HepG2 (cell line): Measurements from ENCODE around the gene RAD17. TPM values are rescaled to one million over a fixed set of nuclear protein-coding genes. Genes with fewer than 3 reads are reported as not detected.

Source experiments
- CREB1 ChIP-seq, 2 experiments: fragments of 450-650 bp in 1 of 2; IDR thresholded peaks; 2 replicates each; pipeline ENCODE4 v1.6.1; 2016 to 2017; ENCODE audit warnings: control low read depth in 1 of 2, mild to moderate bottlenecking in 1 of 2, missing compliant biosample characterization in 1 of 2, missing genetic modification characterization in 1 of 2
- FOXJ3 ChIP-seq: sonication (generic); formaldehyde crosslinking; IDR thresholded peaks from 2 replicates; pipeline ENCODE4 v1.4.0; 2020; ENCODE audit warnings: missing genetic modification reagents, mild to moderate bottlenecking, borderline replicate concordance
- MAF1 ChIP-seq: sonication (generic); formaldehyde crosslinking; IDR thresholded peaks from 2 replicates; pipeline ENCODE4 v1.5.0; 2020; ENCODE audit warnings: missing genetic modification reagents, borderline replicate concordance
- NBN ChIP-seq: fragments of 450-650 bp; conservative IDR thresholded peaks from 2 replicates; pipeline ENCODE4 v1.6.1; 2017
- POLR2A ChIP-seq, 2 experiments: IDR thresholded peaks; 2 replicates each; pipeline ENCODE4 v1.6.1; 2011; ENCODE audit warnings: low read depth in 2 of 2, low read length in 2 of 2, mild to moderate bottlenecking in 1 of 2, moderate library complexity in 1 of 2; ENCODE audit not compliant: insufficient read depth in 1 of 2
- RBAK ChIP-seq: sonication (generic); formaldehyde crosslinking; IDR thresholded peaks from 2 replicates; pipeline ENCODE4 v1.5.1; 2020; ENCODE audit warnings: mild to moderate bottlenecking, missing genetic modification reagents
- RXRB ChIP-seq: IDR thresholded peaks from 2 replicates; pipeline ENCODE4 v1.6.1; 2016; ENCODE audit warnings: borderline replicate concordance, missing genetic modification reagents, missing compliant biosample characterization
- ZBTB1 ChIP-seq: sonication (generic); formaldehyde crosslinking; IDR thresholded peaks from 2 replicates; pipeline ENCODE4 v1.4.0; 2020; ENCODE audit warnings: missing genetic modification reagents, borderline replicate concordance
- ZFP37 ChIP-seq: sonication (generic); formaldehyde crosslinking; IDR thresholded peaks from 2 replicates; pipeline ENCODE4 v1.4.0; 2020; ENCODE audit warnings: missing genetic modification reagents, borderline replicate concordance
- ZFY ChIP-seq: sonication (generic); formaldehyde crosslinking; IDR thresholded peaks from 2 replicates; pipeline ENCODE4 v1.4.0; 2020; ENCODE audit warnings: missing genetic modification reagents
- ZMYM2 ChIP-seq: sonication (generic); formaldehyde crosslinking; IDR thresholded peaks from 2 replicates; pipeline ENCODE4 v1.8.0; 2022; ENCODE audit warnings: mild to moderate bottlenecking, missing genetic modification reagents
- ZNF281 ChIP-seq: sonication (generic); formaldehyde crosslinking; IDR thresholded peaks from 2 replicates; pipeline ENCODE4 v1.4.0; 2020; ENCODE audit warnings: missing genetic modification reagents, borderline replicate concordance
- ZNF766 ChIP-seq: sonication (generic); formaldehyde crosslinking; IDR thresholded peaks from 2 replicates; pipeline ENCODE4 v1.5.0; 2020; ENCODE audit warnings: missing genetic modification reagents, borderline replicate concordance
- polyA plus RNA-seq, 8 experiments: library from polyadenylated mRNA; depleted of rRNA in 3 of 8; stranded (reverse) in 7 of 8; unstranded in 1 of 8; fragments of >200 nt; fragmentation: Illumina TruSeq in 4 of 8; extraction: Trizol in 4 of 8; gene quantifications; 2 replicates each; pipeline versions ENCODE4 v1.2.1 to v1.2.3, GENCODE V29; 2011 to 2016; ENCODE audit warnings: low read depth in 4 of 8, missing spikeins in 1 of 8, mixed read lengths in 1 of 8; ENCODE audit not compliant: insufficient read depth in 1 of 8
- total RNA-seq, 5 experiments: library from RNA; depleted of rRNA; stranded (reverse); fragments of >200 nt; fragmentation: Illumina TruSeq; extraction: Trizol; gene quantifications; 2 replicates each; pipeline ENCODE4 v1.2.3, GENCODE V29; 2016; ENCODE audit warnings: low read depth in 1 of 5
- TF ChIP-seq, protein P1 (sequence below): sonication (generic); formaldehyde crosslinking; IDR thresholded peaks from 2 replicates; pipeline ENCODE4 v1.8.0; 2022; ENCODE audit warnings: mild to moderate bottlenecking, missing genetic modification reagents, moderate library complexity
- TF ChIP-seq, protein P2 (sequence below): sonication (generic); formaldehyde crosslinking; IDR thresholded peaks from 2 replicates; pipeline ENCODE4 v1.8.0; 2022; ENCODE audit warnings: low read depth, missing genetic modification reagents
- TF ChIP-seq, protein P3 (sequence below), 2 experiments: sonication (generic) in 1 of 2; formaldehyde crosslinking in 1 of 2; IDR thresholded peaks; 2 replicates each; pipeline versions ENCODE4 v1.6.1 to v1.9.0; 2014 to 2022; ENCODE audit warnings: antibody characterized with exemption in 1 of 2, borderline replicate concordance in 1 of 2, inconsistent platforms in 1 of 2, low read depth in 1 of 2, missing genetic modification reagents in 1 of 2

The RAD17 gene
- total and polyA plus RNA-seq, 2 of the 13 experiments (the other 11 are each of a cell fraction or from before 2014, with no cell fraction given): 24.0 to 25.9 TPM

DNA sequence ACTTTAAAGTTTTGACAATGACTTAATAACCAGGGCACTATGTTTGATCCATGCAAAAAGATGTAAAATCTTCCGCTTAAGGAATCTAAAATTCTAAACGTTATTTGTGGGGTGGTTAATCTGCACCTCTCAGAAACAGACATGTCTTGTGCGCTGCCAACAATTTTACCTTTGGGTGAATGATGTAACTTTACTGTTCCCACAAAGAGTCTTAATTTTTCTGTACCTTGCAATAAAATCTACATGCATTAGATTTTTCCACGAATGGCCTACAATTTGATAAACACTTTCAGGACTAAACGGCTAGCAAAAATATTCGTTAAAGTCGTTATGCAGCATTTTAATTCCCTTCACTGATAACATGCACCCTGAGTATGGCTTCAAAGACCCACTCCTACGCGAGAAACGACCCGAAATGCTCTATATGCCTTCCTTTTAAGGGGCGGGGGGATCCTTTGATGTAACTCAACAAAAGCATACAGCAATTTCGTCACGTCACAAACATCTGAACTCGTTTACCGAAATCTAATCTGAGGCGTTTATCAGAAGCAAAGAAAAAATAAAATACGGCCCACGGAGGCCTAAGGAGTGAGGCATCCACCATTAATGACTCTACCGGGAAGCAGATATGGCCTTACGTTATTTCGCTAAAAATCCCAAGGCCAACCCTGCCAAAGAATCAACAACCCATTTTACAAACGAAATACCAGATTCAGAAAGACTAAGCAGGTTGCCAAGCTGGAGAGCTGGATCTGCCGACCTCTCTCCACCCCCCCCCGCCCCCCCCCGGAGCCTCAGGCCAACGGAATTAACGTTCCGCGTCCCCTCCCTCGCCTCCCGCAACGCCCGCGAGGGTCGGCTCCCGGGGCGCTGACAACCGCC, 919 bp upstream of the RAD17 start (continued):
- TF ChIP-seq ZNF281 (CRISPR knock-in tag) (no peak), RBAK (CRISPR knock-in tag) (no peak), ZNF766 (peak; percentile 48; the same call in 1 of the 2 replicates), ZFP37 (CRISPR knock-in tag) (no peak), MAF1 (0 out of 2 replicates have a peak, but pooled peaks have one; percentile 9), ZBTB1 (CRISPR knock-in tag) (no peak), POLR2A (IDR thresholded peaks at IDR 0.05; ENCODE audit: insufficient read depth in 1 of 2, low read depth in 2 of 2, low read length in 2 of 2) (peak in 1 of 2 experiments; percentile 27; a peak in 1 of 4 replicates), ZMYM2 (peak; percentile 13; the same call in 1 of the 2 replicates), NBN (no peak), ZFY (CRISPR knock-in tag) (no peak), CREB1 (IDR thresholded peaks at IDR 0.05) (peak; percentile 47; the same call in 1 of the 2 replicates), CREB1 (CRISPR knock-in tag; IDR thresholded peaks at IDR 0.05) (peak; percentile 32; the same call in 1 of the 2 replicates), FOXJ3 (CRISPR knock-in tag) (peak; percentile 31; the same call in 1 of the 2 replicates), RXRB (CRISPR knock-in tag) (no peak)
- TF ChIP-seq, protein P1, sequence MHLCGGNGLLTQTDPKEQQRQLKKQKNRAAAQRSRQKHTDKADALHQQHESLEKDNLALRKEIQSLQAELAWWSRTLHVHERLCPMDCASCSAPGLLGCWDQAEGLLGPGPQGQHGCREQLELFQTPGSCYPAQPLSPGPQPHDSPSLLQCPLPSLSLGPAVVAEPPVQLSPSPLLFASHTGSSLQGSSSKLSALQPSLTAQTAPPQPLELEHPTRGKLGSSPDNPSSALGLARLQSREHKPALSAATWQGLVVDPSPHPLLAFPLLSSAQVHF (CRISPR knock-in tag): no peak
- TF ChIP-seq, protein P2, sequence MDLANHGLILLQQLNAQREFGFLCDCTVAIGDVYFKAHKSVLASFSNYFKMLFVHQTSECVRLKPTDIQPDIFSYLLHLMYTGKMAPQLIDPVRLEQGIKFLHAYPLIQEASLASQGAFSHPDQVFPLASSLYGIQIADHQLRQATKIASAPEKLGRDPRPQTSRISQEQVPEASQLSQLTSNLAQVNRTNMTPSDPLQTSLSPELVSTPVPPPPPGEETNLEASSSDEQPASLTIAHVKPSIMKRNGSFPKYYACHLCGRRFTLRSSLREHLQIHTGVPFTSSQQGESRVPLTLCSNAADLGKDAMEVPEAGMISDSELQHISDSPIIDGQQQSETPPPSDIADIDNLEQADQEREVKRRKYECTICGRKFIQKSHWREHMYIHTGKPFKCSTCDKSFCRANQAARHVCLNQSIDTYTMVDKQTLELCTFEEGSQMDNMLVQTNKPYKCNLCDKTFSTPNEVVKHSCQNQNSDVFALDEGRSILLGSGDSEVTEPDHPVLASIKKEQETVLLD (CRISPR knock-in tag): no peak
- TF ChIP-seq, protein P3, sequence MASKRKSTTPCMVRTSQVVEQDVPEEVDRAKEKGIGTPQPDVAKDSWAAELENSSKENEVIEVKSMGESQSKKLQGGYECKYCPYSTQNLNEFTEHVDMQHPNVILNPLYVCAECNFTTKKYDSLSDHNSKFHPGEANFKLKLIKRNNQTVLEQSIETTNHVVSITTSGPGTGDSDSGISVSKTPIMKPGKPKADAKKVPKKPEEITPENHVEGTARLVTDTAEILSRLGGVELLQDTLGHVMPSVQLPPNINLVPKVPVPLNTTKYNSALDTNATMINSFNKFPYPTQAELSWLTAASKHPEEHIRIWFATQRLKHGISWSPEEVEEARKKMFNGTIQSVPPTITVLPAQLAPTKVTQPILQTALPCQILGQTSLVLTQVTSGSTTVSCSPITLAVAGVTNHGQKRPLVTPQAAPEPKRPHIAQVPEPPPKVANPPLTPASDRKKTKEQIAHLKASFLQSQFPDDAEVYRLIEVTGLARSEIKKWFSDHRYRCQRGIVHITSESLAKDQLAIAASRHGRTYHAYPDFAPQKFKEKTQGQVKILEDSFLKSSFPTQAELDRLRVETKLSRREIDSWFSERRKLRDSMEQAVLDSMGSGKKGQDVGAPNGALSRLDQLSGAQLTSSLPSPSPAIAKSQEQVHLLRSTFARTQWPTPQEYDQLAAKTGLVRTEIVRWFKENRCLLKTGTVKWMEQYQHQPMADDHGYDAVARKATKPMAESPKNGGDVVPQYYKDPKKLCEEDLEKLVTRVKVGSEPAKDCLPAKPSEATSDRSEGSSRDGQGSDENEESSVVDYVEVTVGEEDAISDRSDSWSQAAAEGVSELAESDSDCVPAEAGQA (IDR thresholded peaks at IDR 0.05; ENCODE audit: low read depth): no peak
- TF ChIP-seq, protein P3 (CRISPR knock-in tag; IDR thresholded peaks at IDR 0.05; ENCODE audit: borderline replicate concordance): 0 out of 2 replicates have a peak, but pooled peaks have one; percentile 45
